ENCODE results near the gene RAB4A. TPM values are rescaled to one million over a fixed set of nuclear protein-coding genes. Genes with fewer than 3 reads are reported as not detected.

Gene RAB4A
- total RNA-seq, 1 donor from 2014 or later = 44.1 TPM

GRCh38 chr1:229297746-229298145 is 26.8 kb downstream of the RAB4A start:
- no peaks in the 10 kb centered on the region for H3K27me3 Mint-ChIP-seq (ENCODE audit: insufficient read depth, low read depth)
- no peak for DNase-seq (ENCODE audit: low spot score)
- no peaks in the 10 kb centered on the region for H3K9me3 Mint-ChIP-seq
- Histone ChIP-seq H3K27me3 (no peaks in the 10 kb centered on the region), H3K4me2 (no peak overlapping the region), H4K20me1 (ENCODE audit: low read depth) (no peaks in the 10 kb centered on the region), H3K36me3 (peaks cover 5% of the 10 kb centered on the region), H3K27ac (no peak overlapping the region), H3K9me3 (ENCODE audit: low read depth) (no peaks in the 10 kb centered on the region), H3K79me2 (ENCODE audit: low read depth) (no peaks in the 10 kb centered on the region), H2AFZ (replicated peaks) (no peak overlapping the region), H3K4me3 (no peak overlapping the region), H3K9ac (no peak overlapping the region), H3F3A (ENCODE audit: low read depth) (no peaks in the 10 kb centered on the region), H3K4me1 (no peaks in the 10 kb centered on the region)
- TF ChIP-seq CTCF (IDR thresholded peaks at IDR 0.05) (no peak), EZH2phosphoT487 (IDR thresholded peaks at IDR 0.05) (no peak), EZH2 (IDR thresholded peaks at IDR 0.05) (no peak)
- no peak overlapping the region for H3K4me3 Mint-ChIP-seq
- H3K4me1 Mint-ChIP-seq = no peaks in the 10 kb centered on the region
- peaks cover 20% of the 10 kb centered on the region for H3K36me3 Mint-ChIP-seq
- H3K27ac Mint-ChIP-seq = no peak overlapping the region

GRCh38 chr1:229298420-229298819 is 27.5 kb downstream of the RAB4A start:
- H3K4me2 ChIP-seq = no peak overlapping the region
- H3K36me3 ChIP-seq = peaks cover 5% of the 10 kb centered on the region
- H3K27ac ChIP-seq = no peak overlapping the region
- no peak overlapping the region for H2AFZ ChIP-seq (replicated peaks)
- Mint-ChIP-seq H3K36me3 (peaks cover 21% of the 10 kb centered on the region), H3K27ac (no peak overlapping the region), H3K27me3 (ENCODE audit: insufficient read depth, low read depth) (no peaks in the 10 kb centered on the region), H3K4me3 (no peak overlapping the region), H3K4me1 (no peaks in the 10 kb centered on the region), H3K9me3 (no peaks in the 10 kb centered on the region)
- H3K9me3 ChIP-seq (ENCODE audit: low read depth) = no peaks in the 10 kb centered on the region
- H3F3A ChIP-seq (ENCODE audit: low read depth) = no peaks in the 10 kb centered on the region
- no peaks in the 10 kb centered on the region for H3K79me2 ChIP-seq (ENCODE audit: low read depth)
- no peak for DNase-seq (ENCODE audit: low spot score)
- no peaks in the 10 kb centered on the region for H3K4me1 ChIP-seq
- no peaks in the 10 kb centered on the region for H3K27me3 ChIP-seq
- TF ChIP-seq EZH2 (IDR thresholded peaks at IDR 0.05) = no peak
- no peak overlapping the region for H3K9ac ChIP-seq
- H4K20me1 ChIP-seq (ENCODE audit: low read depth) = no peaks in the 10 kb centered on the region
- no peak overlapping the region for H3K4me3 ChIP-seq

- Histone ChIP-seq H4K20me1 (ENCODE audit: low read depth) (no peaks in the 10 kb centered on the region), H3K4me1 (no peaks in the 10 kb centered on the region), H3K9ac (no peak overlapping the region), H3K79me2 (ENCODE audit: low read depth) (no peaks in the 10 kb centered on the region), H3K4me3 (no peak overlapping the region), H3K4me2 (no peak overlapping the region), H3K27me3 (no peaks in the 10 kb centered on the region), H2AFZ (replicated peaks) (no peak overlapping the region), H3K36me3 (peaks cover 5% of the 10 kb centered on the region), H3K27ac (no peak overlapping the region), H3F3A (ENCODE audit: low read depth) (no peaks in the 10 kb centered on the region), H3K9me3 (ENCODE audit: low read depth) (no peaks in the 10 kb centered on the region)
- H3K27me3 Mint-ChIP-seq (ENCODE audit: insufficient read depth, low read depth) = no peaks in the 10 kb centered on the region
- H3K9me3 Mint-ChIP-seq = no peaks in the 10 kb centered on the region
- TF ChIP-seq EZH2 (IDR thresholded peaks at IDR 0.05) (no peak), EZH2phosphoT487 (IDR thresholded peaks at IDR 0.05) (no peak), CTCF (IDR thresholded peaks at IDR 0.05) (no peak)
- H3K27ac Mint-ChIP-seq = no peak overlapping the region
- no peak for DNase-seq (ENCODE audit: low spot score)
- peaks cover 17% of the 10 kb centered on the region for H3K36me3 Mint-ChIP-seq
- no peaks in the 10 kb centered on the region for H3K4me1 Mint-ChIP-seq
- no peak overlapping the region for H3K4me3 Mint-ChIP-seq
Observed at GRCh38 chr1:229298887-229299503, 28.1 kb downstream of the RAB4A start.

GRCh38 chr1:229300099-229300757 is 29.3 kb downstream of the RAB4A start:
- Histone ChIP-seq H3K27ac (no peak overlapping the region), H3K36me3 (peaks cover 10% of the 10 kb centered on the region), H3K79me2 (ENCODE audit: low read depth) (no peaks in the 10 kb centered on the region), H3K27me3 (no peaks in the 10 kb centered on the region), H4K20me1 (ENCODE audit: low read depth) (no peaks in the 10 kb centered on the region), H2AFZ (replicated peaks) (no peak overlapping the region), H3K4me1 (no peaks in the 10 kb centered on the region), H3K9me3 (ENCODE audit: low read depth) (no peaks in the 10 kb centered on the region), H3F3A (ENCODE audit: low read depth) (no peaks in the 10 kb centered on the region), H3K4me2 (no peak overlapping the region), H3K9ac (no peak overlapping the region), H3K4me3 (no peak overlapping the region)
- H3K4me3 Mint-ChIP-seq = no peak overlapping the region
- no peak overlapping the region for H3K27ac Mint-ChIP-seq
- no peaks in the 10 kb centered on the region for H3K4me1 Mint-ChIP-seq
- no peaks in the 10 kb centered on the region for H3K9me3 Mint-ChIP-seq
- H3K27me3 Mint-ChIP-seq (ENCODE audit: insufficient read depth, low read depth) = no peaks in the 10 kb centered on the region
- no peak for TF ChIP-seq EZH2 (IDR thresholded peaks at IDR 0.05)
- TF ChIP-seq EZH2phosphoT487 (IDR thresholded peaks at IDR 0.05) = no peak
- TF ChIP-seq CTCF (IDR thresholded peaks at IDR 0.05) = no peak
- H3K36me3 Mint-ChIP-seq = peaks cover 14% of the 10 kb centered on the region
- no peak for DNase-seq (ENCODE audit: low spot score)
